Smooth muscle cell of the umbilical artery (primary cell): ENCODE measurements around the gene NOS1AP. TPM values are rescaled to one million over a fixed set of nuclear protein-coding genes. Genes with fewer than 3 reads are reported as not detected.

Source experiments
- total RNA-seq: library from RNA; depleted of rRNA; stranded (reverse); fragments of >200 nt; gene quantifications from 2 replicates; pipeline ENCODE4 v1.2.3, GENCODE V29; 2014

Gene NOS1AP
- 0.46 and 0.89 TPM in 2 replicates for total RNA-seq

DNA sequence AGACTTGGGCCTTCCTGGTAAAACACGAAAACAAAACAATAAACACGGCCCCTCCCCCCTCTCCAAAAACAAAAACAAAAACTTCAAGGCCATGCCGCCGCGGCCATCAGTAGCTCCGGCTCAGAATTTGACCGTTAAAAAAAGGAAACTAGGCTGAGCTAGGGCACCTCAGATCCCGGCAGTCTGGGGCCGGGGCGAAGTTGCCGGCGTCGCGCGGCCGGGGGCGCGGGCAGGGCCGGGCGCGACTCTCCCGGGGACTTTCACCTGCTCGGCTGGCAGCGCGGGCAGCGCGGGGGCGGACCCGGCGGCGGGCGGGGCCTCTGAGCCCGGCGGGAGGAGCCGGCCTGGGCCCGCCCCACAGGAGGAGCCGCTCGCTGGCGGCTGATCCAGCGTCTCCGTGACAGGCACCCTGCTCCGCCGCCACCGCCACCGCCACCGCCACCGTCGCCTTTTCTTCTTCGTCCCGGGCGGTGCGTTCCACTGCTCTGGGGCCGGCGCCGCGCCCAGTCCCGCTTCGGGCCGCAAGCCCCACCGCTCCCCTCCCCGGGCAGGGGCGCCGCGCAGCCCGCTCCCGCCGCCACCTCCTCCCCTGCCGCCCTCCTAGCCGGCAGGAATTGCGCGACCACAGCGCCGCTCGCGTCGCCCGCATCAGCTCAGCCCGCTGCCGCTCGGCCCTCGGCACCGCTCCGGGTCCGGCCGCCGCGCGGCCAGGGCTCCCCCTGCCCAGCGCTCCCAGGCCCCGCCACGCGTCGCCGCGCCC is at the start of gene NOS1AP:
TSS of gene NOS1AP (plus strand) at position 358 of the 760 bp plus-strand sequence. CDS start 487 bp downstream, outside the sequence.

DNA sequence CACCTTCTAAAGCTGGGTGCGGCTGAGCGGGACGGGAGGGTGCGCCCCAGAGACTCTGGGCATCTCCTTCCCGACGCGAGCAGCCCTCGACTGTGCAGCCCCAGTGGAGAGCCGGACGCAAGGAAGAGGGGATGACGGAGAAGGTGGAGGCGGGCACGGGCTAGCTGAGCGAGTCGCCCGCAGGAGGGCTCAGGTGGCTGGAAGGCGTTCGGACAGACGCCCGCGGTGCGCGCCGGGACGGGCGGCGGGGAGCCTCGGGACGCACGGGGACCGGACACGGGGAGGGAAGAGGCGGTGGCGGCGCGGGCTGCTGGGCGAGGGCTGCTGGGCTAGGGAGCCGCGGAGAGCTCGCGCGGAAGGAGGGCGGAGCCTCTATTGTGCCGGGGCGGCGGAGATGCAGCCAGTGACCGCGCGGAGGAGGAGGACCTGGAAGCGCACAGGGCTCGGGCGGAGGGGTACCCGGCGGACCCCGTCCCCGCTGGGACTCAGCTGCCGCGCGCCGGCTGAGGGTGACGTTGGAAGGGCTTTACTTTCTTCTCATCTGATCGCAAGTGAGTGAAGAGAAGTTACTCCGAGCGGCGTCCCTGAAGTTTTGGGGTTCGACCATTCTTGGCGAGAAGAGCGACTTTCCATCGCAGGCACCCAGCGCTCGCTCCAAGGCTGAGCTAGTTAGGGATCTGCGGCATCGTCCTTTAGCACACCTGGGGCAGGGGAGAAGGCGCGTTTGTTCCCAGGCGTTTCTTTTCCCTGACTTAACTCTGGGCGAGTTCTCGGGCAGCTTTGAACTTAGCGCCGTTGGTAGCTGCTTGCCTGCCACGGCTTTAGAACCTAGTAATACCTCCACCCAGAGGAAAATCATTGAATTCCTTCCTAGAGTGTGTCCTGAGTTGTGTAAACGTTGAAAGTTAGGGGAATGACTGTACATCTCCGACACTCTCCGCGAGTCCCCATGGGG is 45.7 kb upstream of the NOS1AP start, which contains the start of gene OLFML2B:
TSS of gene OLFML2B (minus strand) at position 323 of the 955 bp plus-strand sequence. CDS start 439 bp downstream, outside the sequence.

DNA sequence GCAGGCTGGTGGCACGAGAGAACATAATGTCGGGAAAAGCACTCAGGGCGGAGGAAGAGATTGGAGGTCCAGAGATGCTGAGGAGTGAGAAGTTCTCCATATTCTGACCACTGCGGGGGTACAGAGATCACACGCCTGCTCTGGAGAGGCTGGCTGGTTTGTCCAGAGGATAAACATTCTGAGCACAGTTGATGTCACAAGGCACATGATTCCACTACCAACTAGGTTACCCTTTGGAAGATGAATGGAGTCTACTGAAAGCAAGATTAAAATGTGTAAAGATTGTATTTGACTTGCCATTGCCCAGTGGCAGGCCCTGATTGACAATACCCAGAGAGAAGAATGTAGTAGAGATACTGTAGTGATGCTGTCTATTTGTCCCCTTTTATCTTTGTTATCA is 307.2 kb downstream of the NOS1AP start, which contains the start of gene SPATA46:
TSS of gene SPATA46 (minus strand) at position 164 of the 400 bp plus-strand sequence. CDS start at position 100, 64 bp downstream.

DNA sequence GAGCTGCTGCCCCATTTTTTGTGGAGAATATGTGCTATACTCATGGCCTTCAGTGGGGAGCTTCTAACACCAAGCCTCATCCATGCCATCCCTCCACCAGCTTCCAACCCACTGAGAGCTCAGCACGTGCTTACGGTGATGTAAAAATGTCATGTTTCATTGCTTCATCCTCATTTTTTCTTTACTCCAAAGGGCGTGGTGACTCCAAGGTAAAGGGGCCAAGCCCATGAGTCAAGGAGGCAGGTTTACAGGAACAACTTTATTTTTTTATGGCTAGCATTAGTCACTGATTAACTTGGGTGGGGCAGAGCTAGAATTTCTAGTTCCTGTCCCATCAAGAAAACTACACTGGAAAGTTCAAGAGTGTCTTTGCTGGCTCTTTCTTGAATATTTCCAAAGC is 311.9 kb downstream of the NOS1AP start, which contains the start of gene C1orf226:
TSS of gene C1orf226 (plus strand) at position 346 of the 400 bp plus-strand sequence. CDS start 174 bp downstream, outside the sequence.

DNA sequence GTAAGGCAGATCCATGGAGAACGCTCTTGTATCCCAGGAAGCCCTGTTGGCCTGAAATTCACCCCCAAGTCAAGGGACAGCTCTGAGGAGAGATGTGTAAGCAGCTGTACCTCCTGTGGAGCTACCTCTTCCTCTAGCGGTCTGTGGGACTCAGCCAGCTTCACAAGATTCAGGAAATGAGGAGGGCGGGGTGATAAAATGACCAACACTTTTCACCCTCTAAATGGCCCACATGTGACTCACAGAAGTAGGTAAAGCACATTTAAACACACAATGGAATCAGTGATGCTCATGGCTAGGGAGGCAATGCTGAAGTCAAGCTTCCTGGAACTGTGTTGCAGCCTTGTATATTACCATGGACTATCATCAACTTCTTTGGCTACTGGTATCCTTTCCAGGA is 342.5 kb downstream of the NOS1AP start, which contains the start of gene SH2D1B:
TSS of gene SH2D1B (minus strand) at position 135 of the 400 bp plus-strand sequence. CDS start at position 15, 120 bp downstream.

Other genes starting within 250 kb of the NOS1AP start
- 1.5 and 3.5 TPM in 2 replicates for gene OLFML2B, start 45.8 kb upstream of the NOS1AP start, total RNA-seq